EL (cell line): ENCODE results near the gene BUD13.
"Not testable (repeated sequence)": the region's sequence is repeated elsewhere in the genome, so short reads cannot be mapped to it uniquely, and the experiment has no call there.

Experiments used
- DNase-seq: peaks from one replicate; pipeline ENCODE4 v3.0.0-alpha.2; 2016

BUD13 gene

DNA sequence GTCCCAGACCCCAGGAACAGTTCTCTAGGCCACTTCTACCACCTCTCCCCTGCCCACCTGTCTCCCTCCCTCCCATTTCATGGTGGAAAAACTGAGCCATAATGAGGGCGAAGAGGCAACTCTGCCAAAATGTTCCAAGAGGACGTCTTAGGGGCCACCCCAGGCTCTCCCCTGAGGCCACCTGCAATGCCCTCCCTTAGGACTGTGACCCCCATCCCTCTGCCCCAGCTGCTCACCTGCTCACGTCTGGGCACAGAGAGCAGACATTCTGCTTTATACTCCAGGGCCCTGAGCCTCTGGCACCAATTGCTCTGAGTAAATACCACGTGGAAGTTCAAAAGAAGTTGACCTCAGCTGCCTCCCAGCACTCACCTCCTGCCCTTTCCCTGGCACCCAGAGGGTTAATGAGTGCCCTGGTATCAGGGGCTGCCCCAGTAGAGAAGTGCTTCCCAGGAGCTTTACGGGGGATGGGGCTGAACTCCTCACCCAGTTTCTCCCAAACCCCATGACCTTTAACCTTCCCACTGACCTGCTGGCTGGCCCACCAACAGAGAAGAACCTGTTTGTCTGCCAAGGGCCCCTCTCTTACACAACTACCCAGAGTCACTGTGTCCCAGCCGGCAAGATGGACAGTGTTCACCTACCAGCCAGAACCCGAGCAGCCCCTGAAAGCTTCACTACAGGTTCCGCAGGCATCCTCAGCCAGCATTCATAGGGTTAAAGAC, 19.5 kb upstream of the BUD13 start:
- DNase-seq, result no peak

GRCh38 chr11:116791813-116792143, 19.0 kb upstream of the BUD13 start, which contains the start of gene APOA5:
Gene APOA5 (minus strand): TSS chr11:116791879. CDS start chr11:116791860, 19 bp downstream.
- no peak for DNase-seq

DNA sequence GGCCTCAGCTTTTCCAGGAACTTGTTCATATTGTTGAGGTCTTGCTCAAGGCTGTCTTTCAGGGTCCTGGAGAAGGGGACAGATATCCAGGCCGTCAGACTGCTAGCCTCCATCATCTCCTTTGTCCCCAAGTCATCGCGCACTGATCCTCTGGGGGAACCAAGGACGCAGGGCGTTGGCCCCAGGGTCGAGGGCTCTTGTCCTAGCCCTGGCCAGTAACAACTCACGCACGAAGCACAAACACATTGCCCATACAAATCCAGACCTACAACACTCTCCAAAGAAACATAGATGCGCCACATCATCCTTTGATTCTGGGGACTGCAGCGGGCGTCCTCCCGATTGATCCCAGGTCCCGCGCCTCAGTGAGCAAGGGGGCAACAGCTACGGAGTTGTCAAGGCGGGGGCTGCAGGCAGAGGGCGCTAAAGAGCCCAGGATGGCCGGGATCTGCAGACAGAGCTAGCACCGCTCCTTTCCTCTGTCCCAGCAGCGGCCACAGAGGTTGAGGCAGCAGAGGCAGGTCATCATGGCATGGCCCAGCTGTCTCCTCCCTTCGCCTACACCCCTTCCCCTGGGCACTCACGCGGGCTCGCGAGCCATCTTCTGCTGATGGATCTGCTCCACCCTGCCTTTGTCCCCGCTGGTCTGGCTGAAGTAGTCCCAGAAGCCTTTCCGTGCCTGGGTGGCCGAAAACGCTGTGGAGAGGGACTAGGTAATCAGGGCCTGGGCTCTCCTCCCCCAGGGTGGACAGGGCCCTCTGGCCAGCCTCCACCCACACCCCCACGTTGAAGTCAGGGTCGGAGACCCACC, 18.4 kb upstream of the BUD13 start:
- DNase-seq, result peak; percentile 59

DNA sequence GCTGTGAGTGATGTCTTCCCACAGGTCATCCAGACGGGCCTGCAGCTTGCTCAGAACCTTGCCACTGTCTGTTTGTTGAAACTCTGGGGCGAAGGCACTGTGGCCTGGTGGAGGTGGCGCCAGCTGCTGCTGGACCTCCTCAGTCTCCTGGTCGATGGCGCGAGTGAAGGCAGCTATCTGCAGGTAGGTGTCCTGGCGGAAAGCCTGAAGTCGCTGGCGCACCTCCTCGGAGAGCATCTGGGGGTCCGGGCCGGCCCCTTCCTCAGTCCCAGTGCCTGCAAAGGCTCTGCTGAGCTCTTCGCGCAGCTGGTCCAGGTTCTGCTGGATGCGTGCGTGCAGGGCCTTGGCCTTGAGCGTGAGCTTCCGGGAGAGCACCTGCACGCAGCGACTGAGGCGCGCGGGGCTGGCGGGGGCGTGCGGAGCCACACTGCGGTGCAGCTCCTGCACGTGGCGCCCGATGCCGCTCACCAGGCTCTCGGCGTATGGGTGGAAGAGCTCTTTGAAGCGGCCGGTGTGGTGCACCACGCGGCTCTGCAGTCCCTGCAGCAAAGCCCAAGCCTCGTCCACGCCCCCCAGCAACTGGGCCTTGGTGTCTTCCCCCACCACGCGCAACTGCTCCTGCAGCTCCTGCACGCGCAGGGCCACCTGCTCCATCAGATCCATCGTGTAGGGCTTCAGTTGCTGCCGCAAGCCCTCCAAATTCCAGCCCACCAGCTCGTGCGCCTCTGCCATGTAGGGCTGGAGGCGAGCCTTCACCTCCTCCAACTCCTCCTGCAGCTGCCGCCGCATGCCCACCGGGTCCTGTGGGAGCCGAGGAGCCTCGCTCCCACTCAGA, 17.6 kb upstream of the BUD13 start:
- no peak for DNase-seq

- no peak for DNase-seq
Measured at GRCh38 chr11:116788975-116789374, 16.2 kb upstream of the BUD13 start.

- DNase-seq, result no peak
Measured at GRCh38 chr11:116788534-116788933, 15.7 kb upstream of the BUD13 start.

- peak; percentile 75 for DNase-seq
Measured at GRCh38 chr11:116787786-116788486, 15.1 kb upstream of the BUD13 start, which contains the start of gene ZPR1. Gene ZPR1 (minus strand): TSS chr11:116788023. CDS start chr11:116787990, 33 bp downstream.

DNA sequence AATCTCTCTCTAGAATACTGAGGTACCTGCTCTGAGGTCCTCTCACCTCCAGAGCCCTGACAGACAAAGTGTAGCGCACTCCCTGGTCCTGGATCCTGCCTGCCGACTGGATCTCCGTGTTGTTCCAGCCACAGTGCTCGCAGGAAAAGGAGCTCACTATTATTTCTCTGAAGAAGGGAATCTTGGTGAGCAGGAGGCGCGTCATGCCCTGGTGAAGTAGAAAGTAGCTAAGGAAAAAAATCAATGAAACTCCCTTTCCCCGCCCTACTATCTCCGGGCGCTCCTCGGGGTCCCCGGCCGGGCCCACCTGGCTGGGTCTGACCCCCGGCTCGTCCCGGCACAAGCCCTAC, 14.6 kb upstream of the BUD13 start:
- DNase-seq, result no peak

- no peak for DNase-seq
Measured at GRCh38 chr11:116786966-116787365, 14.2 kb upstream of the BUD13 start.

DNA sequence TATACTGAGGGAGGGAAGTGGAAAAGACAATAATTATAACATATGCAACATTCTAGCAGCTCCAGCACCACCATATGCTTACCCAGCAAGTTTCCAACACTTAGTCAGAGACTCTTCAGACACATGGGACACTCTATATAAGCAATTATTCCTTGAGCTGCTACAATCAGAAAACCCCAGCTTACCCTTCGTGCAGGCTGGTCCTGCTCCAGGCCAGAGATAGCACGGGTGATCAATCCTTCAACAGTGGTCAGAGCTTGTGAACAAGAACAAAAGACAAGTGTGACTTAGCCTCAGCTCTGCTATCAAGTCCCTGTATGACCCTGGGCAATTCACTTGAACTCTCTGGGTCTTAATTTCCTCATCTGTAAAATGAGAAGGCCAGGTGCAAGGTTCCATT, 13.5 kb upstream of the BUD13 start:
- no peak for DNase-seq

- peak; percentile 68 for DNase-seq
Measured at GRCh38 chr11:116782728-116783127, 9.9 kb upstream of the BUD13 start.

DNA sequence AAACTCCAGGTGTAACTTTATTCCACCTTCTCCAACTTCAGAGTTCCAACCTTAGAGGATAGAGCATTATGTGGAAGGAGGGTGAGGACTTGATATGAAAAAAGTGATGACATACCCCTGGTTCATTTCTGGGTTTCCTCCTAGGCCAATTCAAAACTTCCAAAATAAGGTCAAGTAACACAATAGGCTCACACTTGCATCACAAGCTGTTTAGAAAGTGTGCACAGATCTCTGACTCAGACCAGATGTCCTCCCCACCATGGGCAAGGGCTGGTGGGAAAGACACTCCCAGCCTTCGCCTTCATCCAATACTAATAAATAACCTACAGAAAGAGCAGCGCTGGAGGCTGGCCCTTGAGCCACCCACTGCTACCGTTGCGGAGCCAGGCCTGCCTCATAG, 5.8 kb upstream of the BUD13 start:
- DNase-seq, result no peak

DNA sequence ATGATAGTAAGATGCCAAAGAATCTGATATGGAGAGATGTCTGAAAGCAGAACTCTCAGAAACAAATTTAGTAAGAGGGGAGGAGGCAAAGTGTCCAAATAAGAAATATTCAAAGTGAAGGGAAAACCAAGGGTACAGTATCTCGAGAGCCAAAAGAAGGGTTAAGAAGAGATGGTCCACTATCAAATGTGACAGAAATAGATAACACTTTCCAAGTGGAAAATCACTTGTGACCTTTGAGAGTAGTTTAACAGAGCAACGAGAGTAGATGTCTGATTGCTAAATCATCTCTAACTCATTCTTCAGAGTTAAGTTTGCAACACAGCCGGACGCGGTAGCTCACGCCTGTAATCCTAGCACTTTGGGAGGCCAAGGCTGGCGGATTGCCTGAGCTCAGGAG, 4.3 kb upstream of the BUD13 start:
- DNase-seq, result no peak

DNA sequence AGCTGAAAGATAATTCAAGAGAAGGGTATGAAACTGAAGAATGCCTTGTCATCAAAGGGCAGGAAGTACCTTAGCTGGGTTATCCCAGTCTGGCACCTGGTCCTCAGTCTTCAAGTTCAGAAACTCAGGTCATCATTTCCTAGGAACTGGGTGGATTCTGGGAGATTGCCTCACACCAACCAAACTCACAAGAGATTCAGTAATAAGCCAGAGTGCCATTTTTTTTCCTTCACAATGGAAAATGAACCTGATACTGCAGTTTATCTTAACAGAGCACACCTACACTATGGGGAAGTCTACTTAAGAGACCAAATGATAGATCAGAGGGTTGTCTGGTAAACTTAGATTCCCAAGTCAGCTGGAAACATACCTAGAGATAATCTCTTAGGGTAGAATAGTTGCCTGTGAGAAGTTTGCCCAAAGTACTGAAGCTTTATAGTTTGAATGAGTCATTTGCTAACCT, 3.8 kb upstream of the BUD13 start:
- DNase-seq, result no peak

GRCh38 chr11:116775975-116776374, 3.2 kb upstream of the BUD13 start:
- no peak for DNase-seq

GRCh38 chr11:116774661-116775060, 1.9 kb upstream of the BUD13 start:
- DNase-seq, result no peak

- peak; percentile 60 for DNase-seq
Measured at GRCh38 chr11:116773203-116774097, 663 bp upstream of the BUD13 start.

- DNase-seq, result no peak
Measured at GRCh38 chr11:116771935-116772334, 852 bp downstream of the BUD13 start.

- DNase-seq, result no peak
Measured at GRCh38 chr11:116762132-116762531, 10.7 kb downstream of the BUD13 start.

DNA sequence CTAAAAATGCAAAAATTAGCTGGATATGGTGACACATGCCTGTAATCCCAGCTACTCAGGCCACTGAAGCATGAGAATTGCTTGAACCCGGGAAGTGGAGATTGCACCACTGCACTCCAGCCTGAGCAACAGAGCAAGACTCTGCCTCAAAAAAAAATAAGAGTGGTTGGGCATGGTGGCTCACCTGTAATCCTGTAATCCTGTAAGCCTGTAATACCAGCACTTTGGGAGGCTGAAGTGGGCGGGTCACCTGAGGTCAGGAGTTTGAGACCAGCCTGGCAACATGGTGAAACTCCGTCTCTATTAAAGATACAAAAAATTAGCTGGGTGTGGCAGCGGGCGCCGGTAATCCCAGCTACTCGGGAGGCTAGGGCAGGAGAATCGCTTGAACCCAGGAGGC, 16.7 kb downstream of the BUD13 start:
- not testable (repeated sequence) for DNase-seq

- no peak for DNase-seq
Measured at GRCh38 chr11:116750070-116750718, 22.6 kb downstream of the BUD13 start.
